GM21423 (cell line): Measurements from ENCODE around the gene TMEM115.

ENCODE experiments used
- ATAC-seq: cut with Tn5 transposase; IDR thresholded peaks from one replicate; pipeline ENCODE4 v1.9.1; 2021; ENCODE audit warnings: mild to moderate bottlenecking, moderate library complexity; ENCODE audit not compliant: unreplicated experiment

Gene TMEM115, protein sequence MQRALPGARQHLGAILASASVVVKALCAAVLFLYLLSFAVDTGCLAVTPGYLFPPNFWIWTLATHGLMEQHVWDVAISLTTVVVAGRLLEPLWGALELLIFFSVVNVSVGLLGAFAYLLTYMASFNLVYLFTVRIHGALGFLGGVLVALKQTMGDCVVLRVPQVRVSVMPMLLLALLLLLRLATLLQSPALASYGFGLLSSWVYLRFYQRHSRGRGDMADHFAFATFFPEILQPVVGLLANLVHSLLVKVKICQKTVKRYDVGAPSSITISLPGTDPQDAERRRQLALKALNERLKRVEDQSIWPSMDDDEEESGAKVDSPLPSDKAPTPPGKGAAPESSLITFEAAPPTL

DNA sequence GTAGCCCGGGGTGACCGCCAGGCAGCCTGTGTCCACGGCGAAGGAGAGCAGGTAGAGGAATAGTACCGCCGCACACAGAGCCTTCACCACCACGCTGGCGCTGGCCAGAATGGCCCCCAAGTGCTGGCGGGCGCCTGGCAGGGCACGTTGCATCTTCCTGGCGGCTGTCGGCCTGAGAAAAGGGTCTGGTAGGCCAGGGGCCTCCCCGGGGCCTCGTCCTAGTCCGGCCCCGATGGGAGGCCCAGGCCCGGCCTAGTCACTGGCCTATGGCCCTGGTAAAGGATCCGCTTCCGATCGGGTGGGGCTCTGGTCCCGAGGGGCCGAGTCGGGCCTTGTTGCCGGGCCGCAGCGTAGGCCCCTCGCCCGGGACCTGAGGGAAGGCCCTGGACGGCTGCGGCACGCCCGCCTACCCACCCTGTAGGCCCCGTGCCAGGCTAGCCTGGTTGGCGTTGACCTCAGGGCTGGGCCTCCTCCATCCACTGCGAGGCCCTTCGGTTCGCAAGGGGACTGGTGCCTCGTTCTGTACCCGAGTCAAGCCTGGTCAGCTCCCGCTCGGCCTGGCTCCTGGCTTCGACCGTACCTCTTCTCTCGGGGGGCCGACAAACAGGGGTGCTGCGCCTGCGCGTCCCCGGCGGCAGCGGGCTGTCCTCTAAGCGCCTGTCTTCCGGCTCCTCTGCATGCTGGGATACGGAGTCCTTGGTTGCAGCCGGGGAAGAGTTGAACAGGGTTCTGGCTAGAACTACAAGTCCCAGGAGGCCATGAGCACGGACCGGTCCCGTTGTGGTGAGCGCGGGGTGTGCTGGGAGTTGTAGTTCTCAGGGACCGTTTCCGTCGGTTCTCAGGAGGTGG is at the start of gene TMEM115:
TMEM115 (minus strand) TSS at position 611 of the 849 bp plus-strand sequence; CDS start at position 153, 458 bp downstream.
- peak; percentile 99 for ATAC-seq

DNA sequence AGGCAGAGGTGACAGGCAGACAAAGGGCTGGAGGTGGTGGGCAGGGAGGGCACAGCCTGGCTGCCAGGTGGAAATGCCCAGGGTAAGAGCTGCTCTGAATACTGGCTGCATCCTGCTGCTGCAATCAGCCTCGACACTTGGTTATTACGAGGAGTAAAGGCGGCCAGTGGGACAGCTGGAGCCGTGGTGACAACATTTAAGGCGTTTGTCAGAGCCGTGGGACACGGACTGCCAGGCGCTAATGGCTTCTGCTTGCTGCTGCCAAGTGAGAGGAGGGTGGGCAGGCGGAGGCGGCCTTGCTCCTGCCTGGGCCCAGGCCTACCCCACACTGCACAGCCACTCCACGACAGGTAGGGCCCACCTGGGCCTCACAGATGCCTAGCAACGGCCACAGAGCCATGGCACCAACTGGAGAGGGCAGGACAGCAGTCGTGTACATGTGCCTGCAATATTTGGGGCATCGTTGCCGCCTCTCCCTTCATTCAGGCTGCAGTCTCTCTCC is 49.2 kb upstream of the TMEM115 start:
- ATAC-seq: no peak

DNA sequence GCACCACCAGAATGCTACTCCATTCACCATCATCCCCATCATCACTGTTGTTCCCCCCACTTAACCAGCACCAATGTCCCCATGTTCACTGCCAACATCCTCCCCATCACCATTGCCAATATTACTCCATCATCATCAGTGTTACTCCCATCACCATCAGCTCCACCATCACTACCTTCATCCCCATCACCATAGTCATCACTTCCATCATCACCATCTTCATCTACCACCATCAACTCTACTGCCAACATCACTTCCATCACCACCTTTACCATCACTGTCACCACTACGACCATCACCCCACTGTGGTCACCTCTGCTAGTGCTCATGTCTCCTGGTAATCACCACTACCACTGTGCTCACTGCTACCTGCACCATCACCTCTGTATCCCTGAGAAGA is 47.2 kb upstream of the TMEM115 start:
- no peak for ATAC-seq

DNA sequence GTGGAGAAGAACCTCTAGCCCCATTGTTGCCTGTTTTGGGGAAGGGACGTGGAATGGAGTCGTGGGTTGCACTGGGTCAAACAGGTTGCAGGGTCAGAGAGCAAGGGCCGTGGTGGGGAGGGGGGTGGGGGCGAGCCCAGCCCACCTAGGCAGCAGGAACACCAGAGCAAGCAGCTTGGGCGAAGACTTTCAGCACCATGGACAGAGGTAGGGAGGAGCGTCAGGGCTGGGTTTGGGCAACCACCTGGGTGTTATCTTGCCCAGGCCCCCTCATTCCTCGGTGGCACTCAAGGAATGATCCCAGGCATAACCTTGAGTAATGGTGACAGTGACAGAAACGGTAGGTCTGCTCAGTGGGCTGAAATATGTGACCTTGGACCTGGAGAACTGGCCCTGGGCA is 45.9 kb upstream of the TMEM115 start:
- ATAC-seq: no peak

DNA sequence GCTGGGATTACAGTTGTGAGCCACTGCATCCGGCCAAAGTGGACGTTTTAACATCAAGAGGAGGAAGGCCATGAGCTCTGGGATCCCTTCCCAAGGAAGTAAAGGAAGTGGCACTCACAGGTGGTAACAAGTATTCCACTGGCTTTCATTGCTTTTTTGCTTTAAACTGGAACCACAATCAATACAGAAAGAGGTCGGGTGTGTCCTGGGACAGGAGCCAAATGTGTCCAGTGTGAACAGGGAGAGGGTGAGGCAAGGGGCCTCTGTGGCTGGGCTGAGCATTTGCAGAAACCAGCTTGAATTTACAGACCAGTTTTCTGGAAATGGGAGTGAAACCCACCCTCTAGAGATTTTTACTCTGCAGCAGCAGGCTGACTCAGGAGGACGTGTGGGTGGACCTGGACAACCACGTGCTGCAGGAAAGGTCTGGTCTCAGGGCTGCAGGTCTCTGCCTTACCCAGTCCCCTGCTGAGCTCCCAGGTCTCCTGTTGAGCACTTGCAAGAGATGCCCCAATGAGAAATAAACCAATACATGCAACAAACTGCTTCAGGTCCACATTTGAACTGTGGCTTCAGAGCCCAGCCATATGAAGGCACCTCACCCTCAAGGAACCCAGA is 42.8 kb upstream of the TMEM115 start:
- ATAC-seq: no peak

DNA sequence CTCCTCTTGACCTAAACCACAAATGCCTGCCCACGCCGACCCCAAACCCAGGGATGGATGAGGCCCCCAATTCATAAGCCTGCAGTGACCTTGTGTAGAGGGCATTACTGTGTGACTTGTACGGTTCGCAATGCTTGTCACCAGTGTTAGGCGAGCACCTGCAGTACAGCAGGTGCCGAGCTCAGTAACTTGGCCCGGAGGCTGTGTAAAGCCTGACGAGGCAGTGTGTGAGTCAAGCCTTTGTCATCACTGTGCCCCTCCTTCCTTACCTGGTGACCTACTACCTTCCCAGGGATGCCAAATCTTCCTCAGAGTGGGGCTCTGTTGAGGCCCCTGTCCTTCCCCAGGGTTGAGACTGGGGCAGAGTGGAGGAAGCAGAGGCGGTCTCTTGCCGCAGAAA is 37.2 kb upstream of the TMEM115 start:
- ATAC-seq: no peak

DNA sequence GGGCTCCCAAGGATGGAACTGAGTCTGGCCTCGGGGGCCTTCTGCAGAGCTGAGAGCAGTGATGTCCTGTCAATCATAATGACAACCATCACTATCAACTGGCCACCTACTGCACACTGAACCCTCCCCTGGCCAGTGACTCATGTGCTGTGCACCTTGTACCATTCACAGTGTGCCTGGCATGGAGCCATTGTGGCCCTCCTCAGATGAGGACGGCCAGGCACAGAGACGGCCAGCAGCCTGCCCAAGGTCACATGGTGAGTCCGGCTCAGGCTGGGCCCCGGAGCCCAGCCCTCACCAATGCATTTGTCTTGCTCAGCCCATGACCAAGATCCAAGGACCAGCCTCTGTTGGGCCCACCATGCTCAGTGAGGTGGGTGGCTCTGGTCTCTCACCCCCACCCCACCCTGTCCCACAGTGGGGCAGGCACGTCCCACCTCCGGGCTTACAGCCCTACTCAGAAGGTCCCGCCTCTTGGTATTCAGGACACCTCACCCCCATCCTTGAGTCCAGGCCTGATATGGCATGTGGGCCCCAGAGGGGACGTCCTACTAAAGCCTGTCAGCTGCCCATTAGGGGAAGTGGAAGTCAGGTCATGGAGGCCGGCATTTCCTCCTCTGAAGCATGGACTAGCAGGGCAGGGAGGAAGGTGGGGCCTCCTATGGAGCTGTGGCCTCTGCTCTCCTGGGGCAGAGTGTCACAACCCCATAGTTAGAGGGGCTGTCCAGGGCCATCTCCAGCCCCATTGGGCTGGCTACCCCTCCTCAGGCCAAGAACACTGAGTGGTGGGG is 35.9 kb upstream of the TMEM115 start:
- no peak for ATAC-seq

DNA sequence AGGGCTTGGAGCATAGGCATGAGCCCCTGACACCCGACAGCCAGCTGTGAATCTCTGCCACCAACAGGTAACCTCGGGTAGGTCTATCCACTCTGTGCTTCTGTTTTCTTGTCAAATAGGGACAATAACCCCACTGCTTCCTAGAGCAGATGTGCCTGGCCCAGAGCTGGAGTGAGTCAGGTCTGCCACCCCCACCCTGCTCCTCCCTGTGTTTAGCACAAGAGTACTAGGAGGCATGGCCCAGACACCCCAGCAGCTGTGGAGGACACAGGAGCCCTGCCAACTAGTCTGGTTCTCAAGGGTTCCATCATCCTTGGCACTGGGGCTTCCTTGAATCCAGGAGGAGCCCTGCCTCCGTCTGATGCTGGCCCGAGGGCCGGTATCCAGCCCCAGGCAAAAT is 33.7 kb upstream of the TMEM115 start:
- no peak for ATAC-seq

DNA sequence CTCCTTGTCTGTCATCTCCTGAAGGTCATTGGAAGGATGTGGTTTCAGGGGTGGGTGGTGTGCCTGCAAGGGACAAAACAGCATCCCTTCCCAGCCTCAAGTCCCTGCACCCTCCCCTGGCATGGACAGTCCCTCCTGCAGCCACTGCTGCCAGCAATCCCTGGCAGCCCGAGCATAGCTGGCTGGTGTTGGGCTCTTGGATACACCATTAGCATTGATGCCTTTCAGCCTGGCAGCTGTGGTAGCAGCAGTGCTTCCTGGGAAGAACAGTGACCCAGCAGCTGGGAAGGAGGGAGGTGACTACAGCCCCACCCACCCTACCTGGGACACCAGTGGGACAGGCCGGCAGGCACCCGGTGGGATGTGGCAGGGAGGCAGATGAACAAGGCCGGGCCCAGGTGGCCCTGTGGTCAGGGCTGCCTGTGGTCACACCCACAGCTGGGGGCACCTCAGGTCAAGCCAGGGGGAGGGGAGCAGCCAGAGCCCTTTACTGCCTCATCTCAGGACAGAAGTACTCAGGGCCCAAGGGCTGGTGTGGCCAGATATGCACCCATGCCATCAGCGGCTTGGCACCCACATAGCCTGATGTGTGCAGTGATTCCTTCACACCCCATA is 32.9 kb upstream of the TMEM115 start:
- no peak for ATAC-seq

DNA sequence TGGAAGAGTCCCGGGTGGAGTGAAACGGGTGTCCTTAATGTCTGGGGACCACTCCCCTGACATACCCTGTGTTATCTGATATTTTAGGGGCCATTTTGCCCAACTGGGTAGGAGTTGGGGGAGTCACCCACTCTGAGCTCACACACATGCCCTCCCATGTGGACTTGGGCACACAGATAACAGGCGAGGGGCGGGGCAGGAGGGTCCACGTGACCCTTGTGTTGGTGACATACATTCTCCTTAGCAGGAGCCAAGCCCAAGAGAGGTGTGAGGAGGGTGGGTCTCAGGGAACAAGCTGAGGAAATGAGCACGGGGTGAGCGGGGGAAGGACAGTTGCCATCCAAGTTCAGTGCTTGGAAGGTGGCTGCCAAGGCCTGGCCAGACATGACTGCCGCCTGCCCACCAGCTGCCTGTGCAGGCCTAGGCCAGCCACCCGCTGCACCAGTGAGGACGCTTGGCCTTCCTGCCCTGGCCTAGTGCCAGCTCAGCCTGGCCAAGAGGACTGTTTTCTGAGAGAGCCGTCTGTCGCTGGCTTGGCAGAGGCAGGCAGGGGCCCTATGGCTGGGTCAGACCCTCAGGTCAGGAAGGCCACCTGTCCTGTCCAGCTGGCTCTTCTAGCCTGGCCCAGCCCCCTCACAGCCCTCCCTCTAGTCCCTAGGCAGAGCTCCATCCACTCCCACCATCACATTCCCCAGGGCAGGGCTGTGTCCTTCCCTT is 31.3 kb upstream of the TMEM115 start:
- ATAC-seq: no peak

DNA sequence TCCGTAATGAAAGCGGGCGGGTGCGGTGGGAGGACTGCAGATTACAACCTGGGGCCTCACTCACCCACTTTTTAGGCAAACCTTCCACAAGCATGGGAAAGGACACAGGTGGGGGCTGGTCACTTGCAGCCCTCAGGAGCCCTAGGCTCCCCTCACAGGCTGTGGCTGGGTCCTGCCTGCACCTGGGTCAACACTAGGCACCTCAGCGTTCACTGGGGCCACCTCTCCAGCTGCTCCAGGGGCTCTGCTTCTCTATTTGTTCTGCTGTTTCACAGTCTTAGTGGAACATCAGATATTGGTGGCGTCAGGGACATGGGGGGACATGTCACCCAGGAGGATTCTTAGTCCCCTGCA is 30.1 kb upstream of the TMEM115 start:
- no peak for ATAC-seq

DNA sequence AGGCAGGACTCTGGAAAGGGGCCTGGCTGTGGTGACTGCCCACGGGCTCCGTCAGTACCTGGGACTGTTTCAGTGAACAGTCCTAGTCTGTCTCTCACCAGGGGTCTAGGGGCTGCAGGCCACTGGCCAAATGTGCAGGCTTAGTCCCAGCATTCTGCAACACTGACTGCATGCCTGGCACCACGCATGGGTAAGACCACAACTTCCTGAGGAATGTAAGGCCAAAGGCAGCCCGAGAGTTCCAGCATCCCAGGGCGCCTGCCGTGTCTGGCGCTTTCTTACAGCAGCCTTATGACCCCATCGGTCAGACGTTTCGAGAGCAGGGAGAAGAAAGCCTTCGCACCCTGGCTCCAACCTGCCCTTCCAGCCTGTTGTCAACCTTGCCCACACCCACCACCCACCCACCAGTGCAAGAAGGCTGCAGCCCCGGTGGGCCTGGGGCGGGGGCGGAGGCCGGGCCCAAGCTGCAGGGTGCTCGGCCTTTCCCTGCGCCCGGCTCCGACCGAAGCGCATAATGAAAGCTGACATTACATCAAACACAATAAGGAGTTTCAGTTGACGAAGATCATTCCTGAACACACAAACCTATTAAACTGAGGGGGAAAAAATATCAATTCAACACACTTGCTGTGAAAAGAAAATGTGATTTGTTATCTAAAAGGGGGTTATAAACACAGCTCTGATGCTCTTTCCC is 29.5 kb upstream of the TMEM115 start:
- ATAC-seq: no peak

DNA sequence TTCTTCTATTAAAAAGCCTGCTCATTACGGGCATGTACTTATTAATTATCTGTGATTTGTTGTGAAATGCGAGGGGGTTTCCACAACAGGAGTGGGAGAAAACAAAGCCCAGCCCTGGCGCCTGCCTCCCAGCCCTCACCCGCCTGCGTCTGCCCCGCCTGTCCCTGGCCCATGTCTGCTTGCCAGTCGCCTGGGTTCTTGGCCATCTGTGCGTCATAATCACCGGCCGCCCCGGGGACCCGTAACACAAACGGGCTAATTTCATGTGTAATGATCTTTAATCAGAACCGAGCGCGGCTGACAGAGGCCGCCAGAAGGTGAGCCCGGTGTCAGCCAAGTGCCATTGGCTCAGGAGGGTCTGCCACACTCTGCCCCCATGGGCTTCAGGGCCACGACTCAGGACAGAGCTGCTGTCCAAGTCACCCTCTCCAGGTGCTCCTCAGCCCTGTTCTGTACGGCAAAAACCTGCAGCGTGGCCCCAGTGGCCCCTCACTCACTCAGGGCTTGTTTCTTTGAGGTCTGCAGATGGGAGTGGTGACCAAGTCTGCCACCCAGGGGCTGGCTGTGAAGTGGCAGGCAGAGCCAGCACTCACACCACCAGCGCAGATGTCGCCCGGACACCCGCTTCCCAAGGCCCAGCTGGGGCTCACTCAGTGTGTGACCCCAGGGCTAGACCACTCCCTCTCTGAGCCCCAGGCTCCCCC is 28.8 kb upstream of the TMEM115 start:
- ATAC-seq: no peak

DNA sequence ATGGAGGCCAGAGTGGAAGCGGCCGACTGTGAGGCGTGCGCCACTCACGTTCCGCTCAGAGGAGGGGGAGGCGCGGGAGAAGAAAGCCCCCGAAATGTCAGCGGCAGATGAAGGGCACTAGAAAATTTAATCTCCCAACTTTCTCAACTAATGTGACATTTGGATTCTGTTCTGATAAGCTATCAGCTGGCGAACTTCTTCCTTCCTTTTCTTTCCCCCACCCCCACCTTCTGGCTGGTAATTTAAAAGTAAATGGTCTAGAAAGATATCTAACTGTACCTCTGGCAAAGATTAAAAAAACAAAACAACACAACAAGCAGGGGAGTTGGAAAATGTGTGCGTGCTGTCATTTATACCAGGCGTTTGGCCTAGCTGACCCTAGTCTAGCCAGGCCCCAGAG is 26.4 kb upstream of the TMEM115 start:
- no peak for ATAC-seq

DNA sequence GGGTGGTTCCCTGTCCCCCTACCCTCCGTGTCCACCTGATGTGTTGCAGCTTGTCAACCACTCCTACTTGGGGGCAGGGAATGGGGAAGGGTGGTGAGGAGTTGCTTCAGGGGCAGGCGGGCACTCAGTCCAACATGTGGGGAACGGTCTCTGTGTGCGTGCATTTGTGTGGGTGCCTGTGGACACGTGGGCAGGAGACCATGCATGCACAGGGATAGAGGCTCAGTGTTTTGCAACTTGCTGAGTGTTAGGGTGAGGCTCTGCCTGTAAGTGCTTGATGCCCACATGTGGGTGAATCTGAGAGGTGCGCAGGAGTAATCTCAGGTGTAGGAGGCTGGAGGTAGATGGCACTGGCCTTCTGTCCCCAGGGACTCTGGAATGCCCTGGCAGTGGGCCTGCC is 24.4 kb upstream of the TMEM115 start:
- no peak for ATAC-seq

DNA sequence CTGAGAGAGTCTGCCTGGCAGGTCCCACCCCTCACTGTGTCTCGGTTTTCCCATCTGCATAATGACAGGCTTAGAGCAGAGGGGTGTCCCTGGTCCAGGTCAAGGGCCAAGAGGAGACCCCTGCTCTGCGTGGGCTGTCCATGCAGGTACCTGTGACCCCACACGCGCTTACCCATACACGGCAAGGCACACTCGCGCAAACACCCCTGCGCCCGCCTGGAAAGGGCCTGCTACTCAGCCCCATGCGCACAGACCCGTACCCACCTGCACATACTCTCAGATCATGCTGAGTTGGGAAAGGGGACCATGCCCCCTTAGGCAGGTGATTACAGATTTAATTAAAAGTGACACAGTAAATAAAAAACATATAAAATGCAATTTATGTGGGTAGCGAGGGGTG is 23.4 kb upstream of the TMEM115 start:
- no peak for ATAC-seq

DNA sequence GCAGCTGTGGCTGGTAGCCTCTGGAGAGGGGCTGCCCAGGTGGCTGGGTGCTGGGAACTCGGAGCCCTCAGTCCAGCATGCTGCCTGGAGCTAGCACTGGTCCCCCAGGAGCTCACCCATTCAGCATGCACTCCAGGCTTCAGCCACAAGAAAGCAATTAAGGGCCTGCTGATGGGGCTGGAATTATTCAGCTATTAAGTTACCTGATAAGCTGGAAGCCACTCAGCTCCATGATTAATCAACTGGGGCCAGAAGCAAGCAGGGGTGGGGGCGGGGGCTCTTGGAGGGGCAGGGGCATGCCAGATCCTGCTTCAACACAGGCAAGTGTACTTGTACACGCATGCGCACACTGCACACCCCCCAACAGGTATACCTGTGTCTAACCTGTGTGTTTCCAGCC is 22.1 kb upstream of the TMEM115 start:
- no peak for ATAC-seq

DNA sequence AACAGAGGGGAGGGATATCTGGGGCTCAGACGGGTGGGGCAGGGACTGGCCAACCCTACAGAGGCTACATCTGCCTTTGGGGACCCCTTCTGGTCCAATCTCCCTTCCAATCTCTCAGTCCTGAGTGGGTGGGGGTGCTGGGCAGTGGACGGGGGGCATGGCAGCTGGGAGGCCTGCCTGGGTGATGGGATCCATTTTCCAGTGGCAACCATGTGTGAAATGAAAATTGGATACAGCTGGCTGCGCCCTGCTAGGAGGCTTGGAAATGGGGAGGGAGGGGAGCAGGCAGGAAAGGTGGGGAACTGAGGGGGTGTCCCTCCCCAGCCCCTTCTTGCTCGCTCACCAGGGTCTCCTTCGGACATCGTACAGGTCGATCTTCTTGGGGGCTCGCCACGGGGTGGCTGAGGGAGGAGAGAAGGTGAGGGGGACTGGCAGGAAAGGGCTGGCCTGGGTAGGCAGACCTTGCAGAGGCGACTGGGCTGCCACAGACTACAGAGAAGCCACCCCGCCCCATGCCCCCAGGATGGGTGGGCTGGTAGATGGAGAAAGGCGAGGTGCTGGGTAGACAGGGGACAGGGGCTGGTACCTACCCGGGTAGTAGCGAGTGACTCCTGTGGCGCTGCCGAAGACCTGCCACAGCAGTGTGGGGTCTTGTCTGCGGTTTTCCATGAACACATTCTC is 21.2 kb upstream of the TMEM115 start:
- no peak for ATAC-seq
